Measurements from ENCODE around the gene HASPIN. TPM values are rescaled to one million over a fixed set of nuclear protein-coding genes. Genes with fewer than 3 reads are reported as not detected.

The HASPIN gene
- total and polyA plus RNA-seq, 2 experiments from 2014 or later, result 6.1 to 35.1 TPM

DNA sequence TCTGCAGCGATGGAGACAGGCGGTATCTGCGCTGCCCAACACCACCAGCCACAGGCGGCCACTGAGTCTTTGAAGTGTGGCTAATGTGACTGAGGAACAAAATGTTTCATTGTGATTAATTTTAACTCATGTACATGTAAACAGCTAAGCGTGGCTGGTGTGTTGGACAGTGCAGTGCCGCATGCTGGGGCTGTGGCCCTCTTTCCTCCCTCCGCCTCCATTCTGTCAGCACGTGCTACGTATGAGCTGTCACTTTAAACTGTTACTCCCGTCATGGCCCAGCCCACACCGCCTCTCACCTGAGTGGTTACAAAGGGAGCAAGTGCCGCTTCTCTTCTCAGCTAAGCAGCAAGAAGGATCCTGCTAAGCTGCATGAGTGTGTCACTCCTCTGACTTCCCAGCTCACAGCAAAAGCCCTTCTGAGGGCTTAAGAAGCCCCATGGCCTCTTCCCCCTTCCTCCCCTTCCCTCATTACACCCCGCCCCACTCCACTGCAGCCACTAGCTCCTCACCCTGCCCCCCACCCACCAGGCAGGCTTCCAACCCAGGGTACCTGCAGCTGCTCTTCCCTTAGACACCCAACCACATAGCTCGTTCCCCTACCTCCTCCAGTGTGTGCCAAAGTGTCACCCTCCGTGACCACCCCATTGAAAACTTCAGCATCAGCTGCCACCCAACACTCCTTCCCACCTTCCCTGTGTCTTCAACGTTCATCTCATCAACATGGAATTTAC lies 15.0 kb downstream of the HASPIN start (continued):
- TF ChIP-seq, protein P1, sequence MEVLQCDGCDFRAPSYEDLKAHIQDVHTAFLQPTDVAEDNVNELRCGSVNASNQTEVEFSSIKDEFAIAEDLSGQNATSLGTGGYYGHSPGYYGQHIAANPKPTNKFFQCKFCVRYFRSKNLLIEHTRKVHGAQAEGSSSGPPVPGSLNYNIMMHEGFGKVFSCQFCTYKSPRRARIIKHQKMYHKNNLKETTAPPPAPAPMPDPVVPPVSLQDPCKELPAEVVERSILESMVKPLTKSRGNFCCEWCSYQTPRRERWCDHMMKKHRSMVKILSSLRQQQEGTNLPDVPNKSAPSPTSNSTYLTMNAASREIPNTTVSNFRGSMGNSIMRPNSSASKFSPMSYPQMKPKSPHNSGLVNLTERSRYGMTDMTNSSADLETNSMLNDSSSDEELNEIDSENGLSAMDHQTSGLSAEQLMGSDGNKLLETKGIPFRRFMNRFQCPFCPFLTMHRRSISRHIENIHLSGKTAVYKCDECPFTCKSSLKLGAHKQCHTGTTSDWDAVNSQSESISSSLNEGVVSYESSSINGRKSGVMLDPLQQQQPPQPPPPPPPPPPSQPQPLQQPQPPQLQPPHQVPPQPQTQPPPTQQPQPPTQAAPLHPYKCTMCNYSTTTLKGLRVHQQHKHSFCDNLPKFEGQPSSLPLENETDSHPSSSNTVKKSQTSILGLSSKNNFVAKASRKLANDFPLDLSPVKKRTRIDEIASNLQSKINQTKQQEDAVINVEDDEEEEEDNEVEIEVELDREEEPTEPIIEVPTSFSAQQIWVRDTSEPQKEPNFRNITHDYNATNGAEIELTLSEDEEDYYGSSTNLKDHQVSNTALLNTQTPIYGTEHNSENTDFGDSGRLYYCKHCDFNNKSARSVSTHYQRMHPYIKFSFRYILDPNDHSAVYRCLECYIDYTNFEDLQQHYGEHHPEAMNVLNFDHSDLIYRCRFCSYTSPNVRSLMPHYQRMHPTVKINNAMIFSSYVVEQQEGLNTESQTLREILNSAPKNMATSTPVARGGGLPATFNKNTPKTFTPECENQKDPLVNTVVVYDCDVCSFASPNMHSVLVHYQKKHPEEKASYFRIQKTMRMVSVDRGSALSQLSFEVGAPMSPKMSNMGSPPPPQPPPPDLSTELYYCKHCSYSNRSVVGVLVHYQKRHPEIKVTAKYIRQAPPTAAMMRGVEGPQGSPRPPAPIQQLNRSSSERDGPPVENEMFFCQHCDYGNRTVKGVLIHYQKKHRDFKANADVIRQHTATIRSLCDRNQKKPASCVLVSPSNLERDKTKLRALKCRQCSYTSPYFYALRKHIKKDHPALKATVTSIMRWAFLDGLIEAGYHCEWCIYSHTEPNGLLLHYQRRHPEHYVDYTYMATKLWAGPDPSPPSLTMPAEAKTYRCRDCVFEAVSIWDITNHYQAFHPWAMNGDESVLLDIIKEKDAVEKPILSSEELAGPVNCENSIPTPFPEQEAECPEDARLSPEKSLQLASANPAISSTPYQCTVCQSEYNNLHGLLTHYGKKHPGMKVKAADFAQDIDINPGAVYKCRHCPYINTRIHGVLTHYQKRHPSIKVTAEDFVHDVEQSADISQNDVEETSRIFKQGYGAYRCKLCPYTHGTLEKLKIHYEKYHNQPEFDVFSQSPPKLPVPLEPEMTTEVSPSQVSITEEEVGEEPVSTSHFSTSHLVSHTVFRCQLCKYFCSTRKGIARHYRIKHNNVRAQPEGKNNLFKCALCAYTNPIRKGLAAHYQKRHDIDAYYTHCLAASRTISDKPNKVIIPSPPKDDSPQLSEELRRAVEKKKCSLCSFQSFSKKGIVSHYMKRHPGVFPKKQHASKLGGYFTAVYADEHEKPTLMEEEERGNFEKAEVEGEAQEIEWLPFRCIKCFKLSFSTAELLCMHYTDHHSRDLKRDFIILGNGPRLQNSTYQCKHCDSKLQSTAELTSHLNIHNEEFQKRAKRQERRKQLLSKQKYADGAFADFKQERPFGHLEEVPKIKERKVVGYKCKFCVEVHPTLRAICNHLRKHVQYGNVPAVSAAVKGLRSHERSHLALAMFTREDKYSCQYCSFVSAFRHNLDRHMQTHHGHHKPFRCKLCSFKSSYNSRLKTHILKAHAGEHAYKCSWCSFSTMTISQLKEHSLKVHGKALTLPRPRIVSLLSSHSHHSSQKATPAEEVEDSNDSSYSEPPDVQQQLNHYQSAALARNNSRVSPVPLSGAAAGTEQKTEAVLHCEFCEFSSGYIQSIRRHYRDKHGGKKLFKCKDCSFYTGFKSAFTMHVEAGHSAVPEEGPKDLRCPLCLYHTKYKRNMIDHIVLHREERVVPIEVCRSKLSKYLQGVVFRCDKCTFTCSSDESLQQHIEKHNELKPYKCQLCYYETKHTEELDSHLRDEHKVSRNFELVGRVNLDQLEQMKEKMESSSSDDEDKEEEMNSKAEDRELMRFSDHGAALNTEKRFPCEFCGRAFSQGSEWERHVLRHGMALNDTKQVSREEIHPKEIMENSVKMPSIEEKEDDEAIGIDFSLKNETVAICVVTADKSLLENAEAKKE (CRISPR knock-in tag; IDR thresholded peaks at IDR 0.05), result no peak
- no peak for TF ChIP-seq STAT1 (IDR thresholded peaks at IDR 0.05; ENCODE audit: unreplicated experiment)
- no peak for TF ChIP-seq EZH2 (IDR thresholded peaks at IDR 0.05; ENCODE audit: low read depth, unreplicated experiment)

DNA sequence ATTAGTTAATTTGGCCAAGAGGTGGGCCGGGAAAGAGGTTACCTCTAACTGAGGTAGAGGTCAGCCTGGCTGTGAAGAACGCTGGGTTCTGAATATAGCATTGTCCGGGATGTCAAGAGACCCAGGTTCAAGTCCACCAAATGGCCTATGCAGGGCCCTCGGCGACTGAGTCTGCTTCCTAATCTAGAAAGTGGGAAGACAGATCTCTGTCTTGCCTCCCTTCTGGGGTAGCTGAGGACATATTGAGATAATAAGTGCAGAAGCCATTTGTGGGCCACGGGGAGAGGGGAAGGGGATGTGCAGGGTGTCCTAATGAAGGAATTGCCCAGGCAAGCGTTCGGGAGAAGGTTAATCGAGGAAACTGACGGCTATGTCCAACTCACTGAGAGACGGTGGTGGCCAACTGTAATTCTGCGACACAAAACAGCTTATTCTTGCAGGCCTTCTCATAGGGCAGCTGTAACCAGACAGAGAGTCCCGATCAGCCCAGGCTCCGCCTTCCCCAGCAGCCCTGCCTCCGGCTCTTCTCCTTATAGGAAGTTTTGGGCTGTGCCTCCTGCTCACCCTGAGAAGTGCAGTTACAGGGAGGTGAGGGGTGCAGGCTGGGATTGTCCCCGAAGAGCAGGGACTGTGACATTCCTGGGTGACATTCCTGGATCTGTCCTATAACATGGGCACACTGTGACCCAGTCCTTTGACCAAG lies 15.9 kb downstream of the HASPIN start:
- peak; percentile 46 for DNase-seq (ENCODE audit: low spot score)
- peaks cover 27% of the 10 kb centered on the region for H3K4me1 Mint-ChIP-seq
- peaks cover 24% of the 10 kb centered on the region; the same call in 1 of the 2 replicates for H3K4me1 ChIP-seq (ENCODE audit: insufficient read depth)
- H3K4me3 Mint-ChIP-seq, result no peak overlapping the region; the same call in 2 of the 3 replicates
- no peak overlapping the region for H3K27ac Mint-ChIP-seq
- no peak for TF ChIP-seq JUNB (IDR thresholded peaks at IDR 0.05; ENCODE audit: unreplicated experiment)
- no peak for TF ChIP-seq NANOG (IDR thresholded peaks at IDR 0.05; ENCODE audit: borderline replicate concordance)
- no peak for TF ChIP-seq ZNF331 (CRISPR knock-in tag; IDR thresholded peaks at IDR 0.05; ENCODE audit: low read depth)
- no peaks in the 10 kb centered on the region for H4K20me1 ChIP-seq (replicated peaks; ENCODE audit: insufficient read depth)
- H3K27ac ChIP-seq (ENCODE audit: low read depth), result no peak overlapping the region
- no peaks in the 10 kb centered on the region for H3K79me2 ChIP-seq (replicated peaks; ENCODE audit: insufficient read depth)
- ATAC-seq, result peak; percentile 43
- no peak overlapping the region for H3K4me3 ChIP-seq
- no peaks in the 10 kb centered on the region for H3K27me3 ChIP-seq (ENCODE audit: insufficient read depth)
- H3K27me3 Mint-ChIP-seq (ENCODE audit: insufficient read depth, low read depth, poor library complexity), result peaks cover 10% of the 10 kb centered on the region
- H3K9me2 ChIP-seq (ENCODE audit: insufficient read depth), result no peaks in the 10 kb centered on the region
- no peaks in the 10 kb centered on the region for H3K36me3 ChIP-seq (ENCODE audit: insufficient read depth)
- 0 out of 3 replicates have a peak, but pooled peaks cover 3% of the 10 kb centered on the region for H3K9me3 Mint-ChIP-seq
- peak overlapping the region; percentile 23; the same call in 1 of the 2 replicates for H2AFZ ChIP-seq
- peaks cover 10% of the 10 kb centered on the region; the same call in 1 of the 2 replicates for H3F3A ChIP-seq (replicated peaks; ENCODE audit: low read depth)
- 0 out of 2 replicates have a peak overlapping the region, but pooled peaks have one; percentile 57 for H3K4me2 ChIP-seq
- no peaks in the 10 kb centered on the region for H3K36me3 Mint-ChIP-seq (ENCODE audit: low read depth)

Measured in GM23338 (cell line).